NB4 (cell line): ENCODE results near the gene MYO9B.
"Not testable (repeated sequence)": the region's sequence is repeated elsewhere in the genome, so short reads cannot be mapped to it uniquely, and the experiment has no call there.

Experiments
- DNase-seq: peaks from one replicate; pipeline ENCODE4 v3.0.0; 2010; ENCODE audit warnings: low read depth
- H3K4me3 ChIP-seq: one replicate; pipeline ENCODE4 v1.5.1; 2011; ENCODE audit warnings: mild to moderate bottlenecking, low read depth, low read length, moderate library complexity
- MYC ChIP-seq: IDR thresholded peaks from 2 replicates; pipeline ENCODE4 v1.6.1; 2011; ENCODE audit warnings: low read depth, low read length
- POLR2A ChIP-seq: IDR thresholded peaks from 2 replicates; pipeline ENCODE4 v1.6.1; 2011; ENCODE audit warnings: mild to moderate bottlenecking; ENCODE audit not compliant: insufficient read length; ENCODE audit errors: extremely low read depth
- TF ChIP-seq, protein P1 (sequence below): IDR thresholded peaks from one replicate; pipeline ENCODE4 v1.5.1; 2012; ENCODE audit warnings: low read depth, low read length
- TF ChIP-seq, protein P2 (sequence below): IDR thresholded peaks from 2 replicates; pipeline ENCODE4 v1.6.1; 2011; ENCODE audit warnings: low read depth, low read length

MYO9B gene

DNA sequence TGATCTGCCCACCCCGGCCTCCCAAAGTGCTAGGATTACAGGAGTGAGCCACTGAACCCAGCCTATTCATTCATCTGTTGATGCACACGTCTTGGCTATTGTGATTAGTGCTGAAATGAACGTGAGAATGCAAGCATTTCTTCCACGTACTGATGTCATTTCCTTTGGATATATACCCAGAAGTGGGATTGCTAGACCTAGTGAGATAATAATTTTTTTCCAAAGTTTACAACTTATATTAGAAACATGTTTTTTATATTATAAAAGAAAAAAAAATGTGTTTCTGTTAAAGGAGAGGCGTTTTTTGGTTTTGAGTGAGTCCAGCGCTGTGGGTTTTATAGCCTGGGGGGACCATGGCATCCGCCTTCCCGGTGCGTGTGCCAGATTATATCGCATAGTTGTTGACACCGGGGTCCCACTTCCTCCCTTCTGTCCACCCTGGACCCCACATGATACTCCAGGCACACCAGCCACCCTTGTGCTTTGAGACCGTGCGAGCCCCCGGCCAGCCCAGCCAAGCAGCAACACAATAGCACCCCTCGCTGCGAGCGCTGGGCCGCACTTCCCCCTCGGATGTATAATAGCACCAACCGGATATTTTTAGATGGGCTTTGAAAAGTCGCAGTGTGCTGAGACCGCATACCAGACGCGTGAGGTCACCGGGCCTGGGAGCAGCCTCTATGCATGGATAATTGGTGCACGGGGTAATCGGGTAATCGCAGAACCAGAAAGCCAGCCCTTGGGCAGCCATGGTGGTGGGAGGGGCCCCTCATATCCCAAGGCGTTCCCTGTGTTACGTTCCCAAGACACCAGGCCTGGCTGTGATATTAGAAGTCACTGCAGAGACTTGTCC is 59.6 kb downstream of the MYO9B start:
- TF ChIP-seq, protein P1, sequence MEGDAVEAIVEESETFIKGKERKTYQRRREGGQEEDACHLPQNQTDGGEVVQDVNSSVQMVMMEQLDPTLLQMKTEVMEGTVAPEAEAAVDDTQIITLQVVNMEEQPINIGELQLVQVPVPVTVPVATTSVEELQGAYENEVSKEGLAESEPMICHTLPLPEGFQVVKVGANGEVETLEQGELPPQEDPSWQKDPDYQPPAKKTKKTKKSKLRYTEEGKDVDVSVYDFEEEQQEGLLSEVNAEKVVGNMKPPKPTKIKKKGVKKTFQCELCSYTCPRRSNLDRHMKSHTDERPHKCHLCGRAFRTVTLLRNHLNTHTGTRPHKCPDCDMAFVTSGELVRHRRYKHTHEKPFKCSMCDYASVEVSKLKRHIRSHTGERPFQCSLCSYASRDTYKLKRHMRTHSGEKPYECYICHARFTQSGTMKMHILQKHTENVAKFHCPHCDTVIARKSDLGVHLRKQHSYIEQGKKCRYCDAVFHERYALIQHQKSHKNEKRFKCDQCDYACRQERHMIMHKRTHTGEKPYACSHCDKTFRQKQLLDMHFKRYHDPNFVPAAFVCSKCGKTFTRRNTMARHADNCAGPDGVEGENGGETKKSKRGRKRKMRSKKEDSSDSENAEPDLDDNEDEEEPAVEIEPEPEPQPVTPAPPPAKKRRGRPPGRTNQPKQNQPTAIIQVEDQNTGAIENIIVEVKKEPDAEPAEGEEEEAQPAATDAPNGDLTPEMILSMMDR, result no peak
- TF ChIP-seq, protein P2, sequence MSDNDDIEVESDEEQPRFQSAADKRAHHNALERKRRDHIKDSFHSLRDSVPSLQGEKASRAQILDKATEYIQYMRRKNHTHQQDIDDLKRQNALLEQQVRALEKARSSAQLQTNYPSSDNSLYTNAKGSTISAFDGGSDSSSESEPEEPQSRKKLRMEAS, result no peak
- DNase-seq, result no peak
- no peak overlapping the region for H3K4me3 ChIP-seq

DNA sequence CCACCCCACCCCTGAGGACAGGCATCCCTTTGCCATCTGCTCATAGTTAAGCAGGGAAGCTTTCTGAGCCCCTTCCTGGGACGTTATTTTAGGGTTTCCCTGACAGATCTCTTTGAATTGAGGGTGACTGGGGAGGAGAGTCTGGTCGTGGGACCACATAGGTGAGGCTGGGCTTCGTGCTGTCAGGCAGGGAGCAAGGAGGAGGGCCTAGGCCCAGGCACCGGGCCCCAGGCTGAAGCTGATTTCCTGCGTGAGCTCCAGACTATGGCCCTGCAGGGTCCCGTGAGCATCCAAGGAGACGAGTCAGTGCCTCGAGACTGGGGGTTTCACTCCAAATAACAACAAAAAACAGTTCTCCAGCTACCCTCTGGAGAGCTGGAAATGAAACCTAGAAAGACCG is 60.4 kb downstream of the MYO9B start:
- no peak overlapping the region for H3K4me3 ChIP-seq
- TF ChIP-seq MYC (no peak), POLR2A (no peak)
- TF ChIP-seq, protein P1, result no peak
- TF ChIP-seq, protein P2, result no peak
- no peak for DNase-seq

GRCh38 chr19:17136617-17137016 is 61.0 kb downstream of the MYO9B start:
- H3K4me3 ChIP-seq, result no peak overlapping the region
- TF ChIP-seq, protein P1, result no peak
- TF ChIP-seq MYC (no peak), POLR2A (no peak)
- TF ChIP-seq, protein P2, result no peak
- no peak for DNase-seq

- DNase-seq, result no peak
- TF ChIP-seq, protein P2, result no peak
- TF ChIP-seq MYC, result no peak
- no peak for TF ChIP-seq POLR2A
- TF ChIP-seq, protein P1, result no peak
- H3K4me3 ChIP-seq, result no peak overlapping the region
These were observed 61.8 kb downstream of the MYO9B start for GRCh38 chr19:17137417-17137816.

DNA sequence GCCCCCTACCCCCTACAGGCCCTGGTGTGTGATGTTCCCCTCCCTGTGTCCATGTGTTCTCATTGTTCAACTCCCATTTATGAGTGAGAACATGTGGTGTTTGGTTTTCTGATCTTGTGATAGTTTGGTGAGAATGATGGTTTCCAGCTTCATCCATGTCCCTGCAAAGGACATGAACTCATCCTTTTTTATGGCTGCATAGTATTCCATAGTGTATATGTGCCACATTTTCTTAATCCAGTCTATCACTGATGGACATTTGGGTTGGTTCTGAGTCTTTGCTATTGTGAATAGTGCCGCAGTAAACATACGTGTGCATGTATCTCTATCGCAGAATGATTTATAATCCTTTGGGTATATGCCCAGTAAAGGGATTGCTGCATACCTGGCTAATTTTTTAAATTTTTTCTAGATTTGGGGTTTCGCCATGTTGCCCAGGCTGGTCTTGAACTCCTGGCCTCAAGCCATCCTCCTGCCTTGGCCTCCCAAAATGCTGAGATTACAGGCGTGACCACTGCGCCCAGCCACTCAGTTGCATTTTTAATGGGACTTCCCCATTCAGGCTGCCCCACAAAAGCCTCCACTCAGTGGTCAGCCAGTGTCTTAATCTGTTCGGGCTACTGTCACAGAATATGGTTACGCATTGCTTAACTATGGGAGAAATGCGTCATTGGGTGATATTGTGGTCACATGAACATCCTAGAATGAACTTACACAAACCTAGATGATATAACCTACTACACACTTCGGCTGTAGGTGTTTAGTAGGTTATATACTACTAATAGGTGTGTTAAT is 62.7 kb downstream of the MYO9B start:
- H3K4me3 ChIP-seq, result not testable (repeated sequence)
- DNase-seq, result peak; percentile 69

GRCh38 chr19:17138937-17139598 is 63.5 kb downstream of the MYO9B start:
- DNase-seq, result no peak
- TF ChIP-seq MYC, result no peak
- TF ChIP-seq, protein P2, result no peak
- TF ChIP-seq, protein P1, result no peak
- TF ChIP-seq POLR2A, result no peak
- H3K4me3 ChIP-seq, result no peak overlapping the region

DNA sequence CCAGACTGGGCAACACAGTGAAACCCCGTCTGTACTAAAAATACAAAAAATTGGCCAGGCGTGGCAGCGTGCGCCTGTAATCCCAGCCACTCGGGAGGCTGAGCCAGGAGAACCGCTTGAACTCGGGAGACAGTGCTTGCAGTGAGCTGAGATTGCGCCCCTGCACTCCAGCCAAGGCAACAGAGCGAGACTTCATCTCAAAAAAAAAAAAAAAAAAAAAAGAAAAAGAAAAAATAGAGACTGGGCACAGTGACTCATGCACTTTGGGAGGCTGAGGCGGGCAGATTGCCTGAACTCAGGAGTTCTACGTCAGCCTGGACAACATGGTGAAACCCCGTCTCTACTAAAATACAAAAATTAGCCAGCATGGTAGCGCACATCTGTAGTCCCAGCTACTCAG is 69.2 kb downstream of the MYO9B start:
- not testable (repeated sequence) for H3K4me3 ChIP-seq, DNase-seq
